Measurements from ENCODE around the gene CORO1C. TPM values are rescaled to one million over a fixed set of nuclear protein-coding genes. Genes with fewer than 3 reads are reported as not detected.
A peak's percentile ranks its signal among the peaks of the same experiment; 100 is the strongest.
"Not testable (repeated sequence)": the region's sequence is repeated elsewhere in the genome, so short reads cannot be mapped to it uniquely, and the experiment has no call there.

CORO1C gene
- total RNA-seq, 1 donor from 2014 or later = 59.6 TPM

GRCh38 chr12:108657130-108657745 is 74.1 kb downstream of the CORO1C start:
- H3K27me3 ChIP-seq (ENCODE audit: low read depth) = no peaks in the 10 kb centered on the region
- peaks cover 50% of the 10 kb centered on the region for H3K4me1 ChIP-seq
- TF ChIP-seq CTCF (IDR thresholded peaks at IDR 0.05; ENCODE audit: borderline replicate concordance) = no peak
- H3K4me3 ChIP-seq = no peak overlapping the region
- H3K36me3 ChIP-seq = peaks cover 39% of the 10 kb centered on the region
- peak overlapping the region; percentile 21 for H3K27ac ChIP-seq (replicated peaks)
- no peaks in the 10 kb centered on the region for H3K9me3 ChIP-seq (replicated peaks)
- no peak for DNase-seq
- intact Hi-C loops (cut with micrococcal nuclease) = no loop called here

- H3K4me3 ChIP-seq; DNase-seq; H3K27me3 ChIP-seq (ENCODE audit: low read depth); H3K9me3 ChIP-seq (replicated peaks); intact Hi-C loops (cut with micrococcal nuclease): not testable (repeated sequence)
- Histone ChIP-seq H3K27ac (replicated peaks) (peak overlapping the region; percentile 21), H3K4me1 (peaks cover 55% of the 10 kb centered on the region), H3K36me3 (peaks cover 42% of the 10 kb centered on the region)
Measured at GRCh38 chr12:108656247-108656646, 75.1 kb downstream of the CORO1C start.

DNA sequence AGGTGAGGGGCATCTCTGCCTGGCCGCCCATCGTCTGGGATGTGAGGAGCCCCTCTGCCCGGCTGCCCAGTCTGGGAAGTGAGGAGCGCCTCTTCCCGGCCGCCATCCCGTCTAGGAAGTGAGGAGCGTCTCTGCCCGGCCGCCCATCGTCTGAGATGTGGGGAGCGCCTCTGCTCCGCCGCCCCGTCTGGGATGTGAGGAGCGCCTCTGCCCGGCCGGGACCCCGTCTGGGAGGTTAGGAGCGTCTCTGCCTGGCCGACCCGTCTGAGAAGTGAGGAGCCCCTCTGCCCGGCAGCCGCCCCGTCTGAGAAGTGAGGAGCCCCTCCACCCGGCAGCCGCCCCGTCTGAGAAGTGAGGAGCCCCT is 75.5 kb downstream of the CORO1C start:
- Histone ChIP-seq H3K36me3 (peaks cover 46% of the 10 kb centered on the region), H3K4me1 (peaks cover 55% of the 10 kb centered on the region)
- H3K27me3 ChIP-seq (ENCODE audit: low read depth); H3K27ac ChIP-seq (replicated peaks); intact Hi-C loops (cut with micrococcal nuclease); H3K9me3 ChIP-seq (replicated peaks); H3K4me3 ChIP-seq; DNase-seq: not testable (repeated sequence)

GRCh38 chr12:108654622-108655021 is 76.7 kb downstream of the CORO1C start:
- Histone ChIP-seq H3K27ac (replicated peaks) (peak overlapping the region; percentile 74), H3K4me1 (peaks cover 65% of the 10 kb centered on the region), H3K36me3 (peaks cover 56% of the 10 kb centered on the region)
- H3K4me3 ChIP-seq; H3K27me3 ChIP-seq (ENCODE audit: low read depth); H3K9me3 ChIP-seq (replicated peaks); DNase-seq; intact Hi-C loops (cut with micrococcal nuclease): not testable (repeated sequence)

GRCh38 chr12:108653922-108654321 is 77.4 kb downstream of the CORO1C start:
- Histone ChIP-seq H3K36me3 (peaks cover 62% of the 10 kb centered on the region), H3K27ac (replicated peaks) (peak overlapping the region; percentile 74), H3K4me3 (no peak overlapping the region), H3K27me3 (ENCODE audit: low read depth) (no peaks in the 10 kb centered on the region), H3K4me1 (peaks cover 71% of the 10 kb centered on the region), H3K9me3 (replicated peaks) (no peaks in the 10 kb centered on the region)
- intact Hi-C loops (cut with micrococcal nuclease) = no loop called here
- no peak for TF ChIP-seq CTCF (IDR thresholded peaks at IDR 0.05; ENCODE audit: borderline replicate concordance)
- no peak for DNase-seq

DNA sequence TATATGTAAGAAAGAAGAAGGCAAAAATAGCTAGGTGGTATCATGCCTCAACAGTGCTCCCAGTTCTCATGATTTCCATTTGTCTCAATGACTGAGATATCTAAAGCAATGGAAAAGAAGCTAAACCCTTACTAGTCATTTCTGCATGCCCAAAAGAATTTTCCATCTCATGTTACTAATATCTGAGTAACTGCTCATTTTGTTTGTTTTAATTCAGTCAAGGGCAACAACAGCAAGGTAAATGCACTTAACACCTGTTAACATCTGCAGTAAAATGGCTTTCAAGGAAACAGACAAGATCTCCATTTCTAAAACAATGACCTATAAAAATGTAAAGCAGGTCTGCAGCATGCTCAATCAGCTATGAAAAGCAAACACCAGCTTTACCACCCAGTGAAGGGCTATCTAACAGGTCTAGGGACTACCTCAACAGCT is 78.2 kb downstream of the CORO1C start:
- DNase-seq = no peak
- H3K36me3 ChIP-seq = peaks cover 62% of the 10 kb centered on the region
- peak overlapping the region; percentile 74 for H3K27ac ChIP-seq (replicated peaks)
- no peak for TF ChIP-seq CTCF (IDR thresholded peaks at IDR 0.05; ENCODE audit: borderline replicate concordance)
- intact Hi-C loops (cut with micrococcal nuclease) = no loop called here
- no peaks in the 10 kb centered on the region for H3K27me3 ChIP-seq (ENCODE audit: low read depth)
- no peak overlapping the region for H3K4me3 ChIP-seq
- peaks cover 70% of the 10 kb centered on the region for H3K4me1 ChIP-seq
- no peaks in the 10 kb centered on the region for H3K9me3 ChIP-seq (replicated peaks)

DNA sequence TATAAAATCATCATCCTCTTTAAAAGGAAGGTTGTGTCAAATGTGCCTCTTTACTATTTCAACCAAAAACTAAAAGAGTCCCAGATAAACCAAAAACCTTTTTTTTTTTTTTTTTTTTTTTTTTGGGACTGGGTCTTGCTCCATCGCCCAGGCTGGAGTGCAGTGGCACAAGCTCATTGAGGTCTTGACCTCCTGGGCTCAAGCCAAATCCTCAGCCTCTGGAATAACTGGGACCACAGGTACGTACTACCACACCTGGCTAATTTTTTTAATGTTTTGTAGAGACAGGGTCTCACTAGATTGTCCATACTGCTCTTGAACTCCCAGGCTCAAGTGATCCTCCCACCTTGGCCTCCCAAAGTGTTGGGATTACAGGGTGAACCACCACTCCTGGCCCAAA is 81.2 kb downstream of the CORO1C start:
- intact Hi-C loops (cut with micrococcal nuclease) = no loop called here
- Histone ChIP-seq H3K27ac (replicated peaks) (peak overlapping the region; percentile 23), H3K27me3 (ENCODE audit: low read depth) (no peaks in the 10 kb centered on the region), H3K36me3 (peaks cover 68% of the 10 kb centered on the region), H3K4me1 (peaks cover 78% of the 10 kb centered on the region), H3K4me3 (no peak overlapping the region), H3K9me3 (replicated peaks) (no peaks in the 10 kb centered on the region)
- no peak for DNase-seq
- TF ChIP-seq CTCF (IDR thresholded peaks at IDR 0.05; ENCODE audit: borderline replicate concordance) = no peak
